ENCODE measurements around the gene NEMP2. TPM values are rescaled to one million over a fixed set of nuclear protein-coding genes. Genes with fewer than 3 reads are reported as not detected.

The NEMP2 gene
- total RNA-seq, 2 donors from 2014 or later, result 3.2 to 3.6 TPM

DNA sequence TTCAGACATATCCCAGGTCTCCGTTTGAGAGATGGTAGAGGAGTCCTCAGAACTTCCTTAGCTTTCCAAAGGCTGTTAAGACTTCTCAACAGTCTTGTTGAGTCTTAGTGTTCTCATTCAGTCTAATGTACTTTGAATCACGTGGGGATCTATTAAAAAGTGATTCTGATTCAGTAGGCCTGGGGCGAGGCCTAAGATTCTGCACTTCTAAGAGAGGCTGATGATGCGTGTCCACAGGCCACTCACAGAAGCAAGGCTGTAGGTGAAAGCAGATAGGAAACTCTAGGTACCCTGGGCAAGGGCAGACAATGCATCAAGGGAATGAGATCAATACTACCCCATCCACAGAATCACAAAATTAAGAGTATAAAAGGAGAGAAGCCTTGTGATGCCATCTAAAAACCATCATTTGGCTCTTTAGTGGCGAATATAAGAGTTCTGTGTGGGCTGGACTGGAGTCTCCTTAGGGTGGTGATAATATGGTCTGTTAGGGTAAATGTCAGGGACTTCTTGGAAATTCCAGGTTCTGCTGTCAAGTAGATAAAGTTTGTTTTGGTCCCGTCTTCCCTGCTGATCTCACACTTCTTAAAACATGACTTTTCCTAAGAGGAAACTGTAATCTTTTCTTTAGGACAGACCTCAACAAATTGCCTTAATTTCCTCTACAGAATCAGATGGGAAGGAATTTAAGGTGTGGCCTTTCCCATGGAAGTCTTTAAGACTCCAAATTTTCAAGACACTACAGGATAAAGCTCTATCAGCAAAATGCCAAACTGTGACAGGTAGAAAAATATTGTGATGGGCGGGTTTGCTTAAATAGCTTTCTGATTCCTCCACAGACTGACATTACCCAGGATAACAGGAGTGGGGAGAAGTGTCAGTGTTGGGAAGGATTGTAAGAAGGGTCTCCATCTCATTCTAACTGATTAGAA is 45.7 kb upstream of the NEMP2 start:
- no peaks in the 10 kb centered on the region for H3K36me3 ChIP-seq
- DNase-seq (ENCODE audit: low spot score) (no peak), ATAC-seq (ENCODE audit: insufficient number of reproducible peaks, low FRiP score, low read depth) (no peak)
- TF ChIP-seq, protein P1, sequence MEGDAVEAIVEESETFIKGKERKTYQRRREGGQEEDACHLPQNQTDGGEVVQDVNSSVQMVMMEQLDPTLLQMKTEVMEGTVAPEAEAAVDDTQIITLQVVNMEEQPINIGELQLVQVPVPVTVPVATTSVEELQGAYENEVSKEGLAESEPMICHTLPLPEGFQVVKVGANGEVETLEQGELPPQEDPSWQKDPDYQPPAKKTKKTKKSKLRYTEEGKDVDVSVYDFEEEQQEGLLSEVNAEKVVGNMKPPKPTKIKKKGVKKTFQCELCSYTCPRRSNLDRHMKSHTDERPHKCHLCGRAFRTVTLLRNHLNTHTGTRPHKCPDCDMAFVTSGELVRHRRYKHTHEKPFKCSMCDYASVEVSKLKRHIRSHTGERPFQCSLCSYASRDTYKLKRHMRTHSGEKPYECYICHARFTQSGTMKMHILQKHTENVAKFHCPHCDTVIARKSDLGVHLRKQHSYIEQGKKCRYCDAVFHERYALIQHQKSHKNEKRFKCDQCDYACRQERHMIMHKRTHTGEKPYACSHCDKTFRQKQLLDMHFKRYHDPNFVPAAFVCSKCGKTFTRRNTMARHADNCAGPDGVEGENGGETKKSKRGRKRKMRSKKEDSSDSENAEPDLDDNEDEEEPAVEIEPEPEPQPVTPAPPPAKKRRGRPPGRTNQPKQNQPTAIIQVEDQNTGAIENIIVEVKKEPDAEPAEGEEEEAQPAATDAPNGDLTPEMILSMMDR (IDR thresholded peaks at IDR 0.05), result no peak
- peaks cover 5 to 20% of the 10 kb centered on the region in 2 donors for H3K4me1 ChIP-seq (ENCODE audit: control insufficient read depth in 1 of 2, low read depth in 2 of 2)
- H3K27me3 ChIP-seq (replicated peaks; ENCODE audit: insufficient read depth), result no peaks in the 10 kb centered on the region
- no peaks in the 10 kb centered on the region for H3K9me3 ChIP-seq
- H3K27ac ChIP-seq, result no peak overlapping the region
- H3K4me3 ChIP-seq, result no peak overlapping the region

DNA sequence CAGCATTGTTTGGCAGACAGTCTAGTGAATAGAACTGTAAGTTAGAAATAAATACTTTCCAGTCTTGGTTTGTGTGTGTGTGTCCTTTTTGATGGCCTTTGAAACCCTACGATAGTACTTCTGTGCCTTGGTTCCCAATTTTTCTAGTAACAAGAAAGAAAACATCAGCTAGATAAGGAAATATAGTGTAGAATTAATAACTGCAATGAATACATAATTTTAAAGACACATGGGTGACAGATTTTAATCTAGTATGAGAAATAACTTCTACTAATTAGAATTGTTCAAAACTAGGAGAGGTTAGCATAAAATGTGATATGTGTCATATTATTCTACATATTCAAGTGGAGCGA is 44.5 kb upstream of the NEMP2 start:
- no peak overlapping the region for H3K27ac ChIP-seq
- H3K36me3 ChIP-seq, result no peaks in the 10 kb centered on the region
- DNase-seq (ENCODE audit: low spot score) (no peak), ATAC-seq (ENCODE audit: insufficient number of reproducible peaks, low FRiP score, low read depth) (no peak)
- H3K4me3 ChIP-seq, result no peak overlapping the region
- H3K4me1 ChIP-seq (ENCODE audit: control insufficient read depth in 1 of 2, low read depth in 2 of 2), result peaks cover 5 to 20% of the 10 kb centered on the region in 2 donors
- TF ChIP-seq, protein P1 (IDR thresholded peaks at IDR 0.05), result no peak
- H3K27me3 ChIP-seq (replicated peaks; ENCODE audit: insufficient read depth), result no peaks in the 10 kb centered on the region
- no peaks in the 10 kb centered on the region for H3K9me3 ChIP-seq

DNA sequence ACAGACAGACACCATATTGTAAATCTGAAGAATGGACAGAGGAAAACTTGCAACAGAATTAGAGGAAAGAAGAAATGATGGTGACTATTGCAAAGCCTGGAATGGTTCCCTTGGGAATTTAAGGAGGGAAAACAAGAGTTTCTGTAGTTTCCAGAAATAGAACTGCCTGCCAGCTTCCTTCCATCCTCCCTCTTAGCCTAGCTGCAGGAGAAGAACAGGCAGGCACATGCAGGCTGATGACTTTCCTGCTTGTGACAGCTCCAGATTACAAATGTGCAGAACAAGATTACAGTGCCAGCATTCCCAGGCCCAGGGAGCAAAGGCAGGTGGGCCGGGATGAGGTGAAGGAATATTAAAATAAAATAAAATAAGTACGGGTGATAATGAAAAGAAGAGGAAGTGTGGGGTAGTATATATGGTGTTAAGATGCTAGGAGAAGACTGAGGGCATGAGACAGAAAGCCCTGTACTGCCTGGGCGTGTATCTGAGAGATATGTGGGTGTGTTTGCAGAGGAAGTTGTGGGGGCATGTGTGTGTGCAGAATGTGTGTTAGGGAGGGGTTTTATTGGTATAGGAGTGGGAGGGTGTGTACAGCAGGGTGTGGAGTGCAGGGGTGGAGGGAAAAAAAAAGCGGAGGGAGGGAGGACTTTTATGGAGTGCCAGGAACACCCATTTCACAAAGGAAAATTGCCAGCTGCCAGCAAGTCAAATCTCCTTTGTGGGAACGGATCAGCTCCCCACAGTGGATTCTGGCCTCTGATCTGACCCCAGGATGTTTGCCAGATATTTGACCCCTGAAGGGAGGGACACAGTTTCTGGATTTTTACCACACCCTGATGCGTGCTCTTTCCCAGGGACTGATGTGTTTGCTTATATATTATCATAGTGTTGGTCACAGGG is 43.9 kb upstream of the NEMP2 start:
- no peak for ATAC-seq (ENCODE audit: insufficient number of reproducible peaks, low FRiP score, low read depth)
- TF ChIP-seq, protein P1 (IDR thresholded peaks at IDR 0.05), result no peak
- Histone ChIP-seq H3K36me3 (no peaks in the 10 kb centered on the region), H3K4me3 (no peak overlapping the region), H3K4me1 (ENCODE audit: control insufficient read depth in 1 of 2, low read depth in 2 of 2) (peaks cover 5 to 16% of the 10 kb centered on the region in 2 donors), H3K27ac (no peak overlapping the region), H3K9me3 (no peaks in the 10 kb centered on the region), H3K27me3 (replicated peaks; ENCODE audit: insufficient read depth) (no peaks in the 10 kb centered on the region)
- DNase-seq (ENCODE audit: low spot score), result no peak

DNA sequence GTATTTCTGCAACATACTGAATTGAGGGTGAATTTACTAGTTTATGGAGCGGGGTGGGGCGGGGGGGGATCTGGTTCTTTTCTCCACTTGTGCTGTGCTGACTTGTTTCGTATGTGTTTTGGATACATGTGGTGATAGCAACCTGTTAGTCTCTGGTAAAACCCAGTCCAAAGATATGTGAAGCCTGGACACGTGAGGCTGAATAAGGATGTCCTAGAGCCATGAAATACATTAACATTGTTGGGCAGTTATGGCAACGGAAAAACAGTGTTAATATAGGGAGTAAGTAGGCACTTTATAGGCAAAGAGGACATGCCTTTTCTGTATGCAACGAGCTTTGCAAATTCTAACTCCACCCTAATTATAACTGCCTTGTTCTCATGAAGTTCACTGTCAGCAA is 42.1 kb upstream of the NEMP2 start:
- no peak for ATAC-seq (ENCODE audit: insufficient number of reproducible peaks, low FRiP score, low read depth)
- Histone ChIP-seq H3K4me3 (no peak overlapping the region), H3K9me3 (no peaks in the 10 kb centered on the region), H3K4me1 (ENCODE audit: control insufficient read depth in 1 of 2, low read depth in 2 of 2) (peaks cover 5 to 15% of the 10 kb centered on the region in 2 donors), H3K36me3 (no peaks in the 10 kb centered on the region), H3K27me3 (replicated peaks; ENCODE audit: insufficient read depth) (no peaks in the 10 kb centered on the region), H3K27ac (no peak overlapping the region)
- no peak for DNase-seq (ENCODE audit: low spot score)
- TF ChIP-seq, protein P1 (IDR thresholded peaks at IDR 0.05), result no peak

DNA sequence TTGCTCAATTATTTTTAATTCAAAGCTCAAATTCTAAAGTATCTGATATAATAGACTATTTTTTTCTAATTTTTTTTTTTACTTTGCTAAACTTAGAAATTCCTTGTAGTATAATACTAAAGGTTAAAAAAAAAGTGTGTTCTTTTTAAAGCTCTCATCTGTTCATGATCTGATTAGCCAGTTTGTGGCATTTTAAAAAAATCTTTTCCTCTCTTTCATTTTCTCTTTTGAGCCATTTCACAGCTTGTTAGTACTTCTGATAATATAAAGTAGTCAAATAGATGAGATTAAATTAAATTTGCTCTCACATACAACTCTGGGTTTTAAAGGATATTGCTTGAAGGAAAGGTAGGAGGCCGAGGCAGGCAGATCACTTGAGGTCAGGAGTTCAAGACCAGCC is 40.7 kb upstream of the NEMP2 start:
- Histone ChIP-seq H3K36me3 (no peaks in the 10 kb centered on the region), H3K9me3 (no peaks in the 10 kb centered on the region), H3K27ac (no peak overlapping the region), H3K4me3 (no peak overlapping the region), H3K4me1 (ENCODE audit: control insufficient read depth in 1 of 2, low read depth in 2 of 2) (peaks cover 5 to 15% of the 10 kb centered on the region in 2 donors), H3K27me3 (replicated peaks; ENCODE audit: insufficient read depth) (no peaks in the 10 kb centered on the region)
- TF ChIP-seq, protein P1 (IDR thresholded peaks at IDR 0.05), result no peak
- ATAC-seq (ENCODE audit: insufficient number of reproducible peaks, low FRiP score, low read depth), result no peak
- DNase-seq (ENCODE audit: low spot score), result no peak

All from thoracic aorta (tissue), 2 donors.